Natural killer cell (primary cell): ENCODE data around the gene RXFP3. TPM values are rescaled to one million over a fixed set of nuclear protein-coding genes. Genes with fewer than 3 reads are reported as not detected.

ENCODE experiments used
- ATAC-seq, 3 donors: fragments of 150-1000 bp in 2 of 3; fragments of 200-7000 bp in 1 of 3; cut with Tn5 transposase; 1 replicate in 1 of 3; 2 replicates in 2 of 3; pipeline ENCODE4 v1.10.0; 2021; ENCODE audit warnings: mild to moderate bottlenecking in 2 of 3, moderate library complexity in 2 of 3
- DNase-seq, 2 donors: peaks; one replicate each; pipeline versions ENCODE4 v3.0.0 to v3.0.0-alpha.2; 2013 to 2021; ENCODE audit warnings: mixed read lengths in 1 of 2
- H3K27ac ChIP-seq: one replicate; pipeline ENCODE4 v1.5.1; 2013; ENCODE audit warnings: mild to moderate bottlenecking, low read length
- H3K27me3 ChIP-seq: one replicate; pipeline ENCODE4 v1.6.1; 2013; ENCODE audit warnings: low read length; ENCODE audit not compliant: control insufficient read depth, insufficient read depth
- H3K36me3 ChIP-seq: one replicate; pipeline ENCODE4 v1.6.1; 2013; ENCODE audit warnings: low read length; ENCODE audit not compliant: control insufficient read depth, insufficient read depth
- H3K4me1 ChIP-seq: one replicate; pipeline ENCODE4 v1.6.1; 2013; ENCODE audit warnings: low read length; ENCODE audit not compliant: control insufficient read depth, insufficient read depth
- H3K4me3 ChIP-seq: one replicate; pipeline ENCODE4 v1.5.1; 2013; ENCODE audit warnings: low read length
- H3K9me3 ChIP-seq: one replicate; pipeline ENCODE4 v1.6.1; 2013; ENCODE audit warnings: low read length; ENCODE audit not compliant: control insufficient read depth, insufficient read depth
- H3K27ac Mint-ChIP-seq, 2 donors: one replicate each; pipeline ENCODE4 v1.8.0; 2022; ENCODE audit warnings: mild to moderate bottlenecking in 2 of 2, mixed read lengths in 2 of 2, moderate library complexity in 1 of 2
- H3K27me3 Mint-ChIP-seq, 2 donors: one replicate each; pipeline ENCODE4 v1.8.0; 2022; ENCODE audit warnings: low read depth in 2 of 2, mixed read lengths in 2 of 2
- H3K36me3 Mint-ChIP-seq: one replicate; pipeline ENCODE4 v1.8.0; 2022; ENCODE audit warnings: mixed read lengths
- H3K4me1 Mint-ChIP-seq, 2 donors: one replicate each; pipeline ENCODE4 v1.8.0; 2022; ENCODE audit warnings: mixed read lengths in 2 of 2
- H3K4me3 Mint-ChIP-seq: one replicate; pipeline ENCODE4 v1.8.0; 2022; ENCODE audit warnings: mild to moderate bottlenecking, moderate library complexity, mixed read lengths
- H3K9me3 Mint-ChIP-seq, 2 donors: one replicate each; pipeline ENCODE4 v1.8.0; 2022; ENCODE audit warnings: mixed read lengths in 2 of 2
- CTCF ChIP-seq: fragments of 200-600 bp; IDR thresholded peaks from one replicate; pipeline ENCODE4 v1.8.0; 2022; ENCODE audit warnings: antibody characterized with exemption
- WGBS: methylation state at CpG from one replicate; pipeline ENCODE4 v1.1.7; 2013; ENCODE audit warnings: missing lambda C conversion rate; ENCODE audit not compliant: insufficient coverage; 5-methylcytosine and 5-hydroxymethylcytosine counted together
- intact Hi-C: fragments of 100-400 bp; cut with micrococcal nuclease; formaldehyde crosslinking; loops from one replicate; pipeline ENCODE4 v1.14.2; 2022
- total RNA-seq, 4 donors: library from RNA; stranded (reverse); fragments of 120-200 nt in 1 of 4; gene quantifications; one replicate each; pipeline versions ENCODE4 v1.2.3 to v1.2.4, GENCODE V29; 2013 to 2022

The RXFP3 gene
- total RNA-seq, 3 donors from 2014 or later (not counting 1 experiment from before 2014, with no cell fraction given): not detected

DNA sequence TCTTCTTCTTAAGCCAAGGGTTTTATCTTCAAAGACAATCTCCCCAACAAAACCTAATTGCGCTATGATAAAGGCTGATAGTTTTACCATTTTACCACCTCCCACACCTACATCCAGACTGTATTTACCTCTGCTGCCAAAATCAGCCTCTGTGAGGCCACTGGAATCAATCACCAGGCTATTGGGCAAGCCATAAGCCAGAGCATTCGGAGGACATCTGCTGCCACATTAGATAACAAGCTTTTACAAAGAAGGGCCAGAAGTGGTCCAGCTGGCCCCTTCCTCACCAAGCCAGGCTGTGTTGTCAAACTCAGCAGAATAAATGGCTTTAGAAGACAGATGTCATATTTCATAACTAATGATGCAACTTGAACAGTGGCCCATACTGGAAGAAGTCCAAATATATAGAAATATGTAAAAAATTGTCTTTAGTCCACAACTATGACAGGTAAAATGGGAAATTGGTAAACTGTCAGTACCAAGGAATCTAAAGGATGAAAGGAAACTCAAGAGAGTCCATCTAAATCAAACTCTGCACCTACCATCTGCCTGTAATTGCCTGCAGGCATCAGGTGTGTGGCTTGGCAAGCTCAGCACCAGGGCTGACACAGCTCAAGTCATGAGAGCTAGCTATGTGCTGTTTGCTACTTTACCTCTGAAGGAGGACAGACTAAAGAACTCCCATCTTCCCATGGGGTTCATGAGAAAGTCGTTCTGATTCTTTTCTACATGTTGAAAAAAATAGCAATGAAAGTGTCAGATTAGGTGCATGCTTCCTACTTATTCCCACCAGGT lies 32.2 kb downstream of the RXFP3 start:
- intact Hi-C loops: loop anchor here (1.0 kb wide), 1 partner anchor 532 kb away; no protein-coding TSS in a partner anchor

GRCh38 chr5:33969572-33970452 lies 33.6 kb downstream of the RXFP3 start:
- Mint-ChIP-seq H3K9me3 (no peaks in the 10 kb centered on the region), H3K27ac (no peak overlapping the region), H3K27me3 (peaks cover 0 to 5% of the 10 kb centered on the region in 2 donors), H3K4me1 (peaks cover 3 to 5% of the 10 kb centered on the region in 2 donors), H3K36me3 (no peaks in the 10 kb centered on the region), H3K4me3 (no peak overlapping the region)
- DNase-seq (peak in 1 of 2 donors; percentile 42), ATAC-seq (peak in 1 of 3 donors; percentile 35)
- Histone ChIP-seq H3K4me3 (no peak overlapping the region), H3K4me1 (no peaks in the 10 kb centered on the region), H3K9me3 (no peaks in the 10 kb centered on the region), H3K27ac (no peak overlapping the region), H3K27me3 (no peaks in the 10 kb centered on the region), H3K36me3 (no peaks in the 10 kb centered on the region)
- WGBS: 54% methylated on average over 10 of the region's 10 CpGs
- intact Hi-C loops: loop anchor here (1.0 kb wide), 1 partner anchor 534 kb away; no protein-coding TSS in a partner anchor
- no peak for TF ChIP-seq CTCF

More for the DNA sequence above, 32.2 kb downstream of the RXFP3 start:
- no peak for TF ChIP-seq CTCF
- Histone ChIP-seq H3K4me1 (no peaks in the 10 kb centered on the region), H3K27ac (no peak overlapping the region), H3K36me3 (no peaks in the 10 kb centered on the region), H3K9me3 (no peaks in the 10 kb centered on the region), H3K27me3 (no peaks in the 10 kb centered on the region), H3K4me3 (no peak overlapping the region)
- WGBS: 90% methylated on average over 2 of the region's 3 CpGs
- peaks cover 0 to 5% of the 10 kb centered on the region in 2 donors for H3K27me3 Mint-ChIP-seq
- H3K4me3 Mint-ChIP-seq: no peak overlapping the region
- DNase-seq: no peak
- H3K36me3 Mint-ChIP-seq: no peaks in the 10 kb centered on the region
- peaks cover 4 to 6% of the 10 kb centered on the region in 2 donors for H3K4me1 Mint-ChIP-seq
- no peaks in the 10 kb centered on the region for H3K9me3 Mint-ChIP-seq
- ATAC-seq: no peak
- H3K27ac Mint-ChIP-seq: no peak overlapping the region

DNA sequence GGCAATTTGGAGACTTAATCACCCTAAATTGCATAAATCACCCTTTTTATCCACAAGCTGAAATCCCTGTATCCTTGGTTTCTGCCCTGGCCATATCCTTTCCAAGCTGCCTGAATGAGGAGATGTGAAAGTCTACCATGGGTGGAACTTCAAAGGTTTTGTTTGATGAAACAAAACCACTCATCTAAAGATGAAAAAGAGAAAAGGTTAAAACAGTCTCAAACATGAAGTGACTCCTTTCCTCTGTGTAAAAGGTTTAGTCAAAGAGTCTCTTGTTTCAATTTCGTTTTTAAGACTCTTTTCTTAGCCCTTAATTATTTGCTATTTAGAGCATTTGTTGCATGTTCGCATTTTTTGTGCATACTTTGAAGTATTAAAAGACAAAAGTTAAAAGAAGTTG lies 37.1 kb downstream of the RXFP3 start:
- no peaks in the 10 kb centered on the region for H3K9me3 ChIP-seq
- Mint-ChIP-seq H3K27me3 (peaks cover 0 to 5% of the 10 kb centered on the region in 2 donors), H3K27ac (no peak overlapping the region), H3K9me3 (no peaks in the 10 kb centered on the region), H3K4me3 (no peak overlapping the region), H3K36me3 (no peaks in the 10 kb centered on the region), H3K4me1 (no peaks in the 10 kb centered on the region)
- H3K36me3 ChIP-seq: no peaks in the 10 kb centered on the region
- WGBS: no CpG with 5 or more reads among the region's 2 CpGs
- no peak for DNase-seq
- no peak for ATAC-seq
- no peaks in the 10 kb centered on the region for H3K27me3 ChIP-seq
- H3K4me1 ChIP-seq: no peaks in the 10 kb centered on the region
- H3K27ac ChIP-seq: no peak overlapping the region
- intact Hi-C loops: no loop called here
- H3K4me3 ChIP-seq: no peak overlapping the region
- no peak for TF ChIP-seq CTCF
